HFF-Myc (cell line): Measurements from ENCODE around the gene RBBP6.
"Not testable (repeated sequence)": the region's sequence is repeated elsewhere in the genome, so short reads cannot be mapped to it uniquely, and the experiment has no call there.

Experiments
- DNase-seq: peaks from one replicate; pipeline ENCODE4 v3.0.0-alpha.2; 2011; ENCODE audit warnings: low read depth; ENCODE audit errors: extremely low read depth
- H3K4me3 ChIP-seq: replicated peaks from 2 replicates; pipeline ENCODE4 v1.5.1; 2011; ENCODE audit warnings: low read depth, mild to moderate bottlenecking, control low read depth, low read length
- TF ChIP-seq, protein P1 (sequence below): IDR thresholded peaks from 2 replicates; pipeline ENCODE4 v1.5.1; 2012; ENCODE audit warnings: mild to moderate bottlenecking, low read depth, low read length, control low read depth; ENCODE audit errors: missing control alignments

The RBBP6 gene

DNA sequence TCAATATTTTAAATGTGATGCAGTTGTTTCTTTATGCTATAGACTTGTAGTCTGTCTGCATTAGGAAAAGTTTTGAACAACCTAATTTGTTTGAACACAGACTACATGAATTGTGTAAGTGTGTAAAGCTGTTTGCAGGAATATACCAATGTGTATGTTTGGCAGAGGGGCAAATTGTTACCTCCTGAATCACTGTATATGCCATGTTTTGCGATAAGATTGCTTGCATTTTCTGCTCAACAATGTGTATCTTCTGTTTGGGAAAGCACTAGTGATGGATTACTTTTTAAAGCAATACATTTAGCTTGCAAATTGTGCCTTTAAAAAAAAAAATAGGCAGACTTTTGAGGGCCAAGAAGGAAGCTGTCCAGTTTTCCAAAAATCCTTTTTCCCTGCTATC, 14.6 kb downstream of the RBBP6 start:
- DNase-seq = no peak
- no peak overlapping the region for H3K4me3 ChIP-seq
- TF ChIP-seq, protein P1, sequence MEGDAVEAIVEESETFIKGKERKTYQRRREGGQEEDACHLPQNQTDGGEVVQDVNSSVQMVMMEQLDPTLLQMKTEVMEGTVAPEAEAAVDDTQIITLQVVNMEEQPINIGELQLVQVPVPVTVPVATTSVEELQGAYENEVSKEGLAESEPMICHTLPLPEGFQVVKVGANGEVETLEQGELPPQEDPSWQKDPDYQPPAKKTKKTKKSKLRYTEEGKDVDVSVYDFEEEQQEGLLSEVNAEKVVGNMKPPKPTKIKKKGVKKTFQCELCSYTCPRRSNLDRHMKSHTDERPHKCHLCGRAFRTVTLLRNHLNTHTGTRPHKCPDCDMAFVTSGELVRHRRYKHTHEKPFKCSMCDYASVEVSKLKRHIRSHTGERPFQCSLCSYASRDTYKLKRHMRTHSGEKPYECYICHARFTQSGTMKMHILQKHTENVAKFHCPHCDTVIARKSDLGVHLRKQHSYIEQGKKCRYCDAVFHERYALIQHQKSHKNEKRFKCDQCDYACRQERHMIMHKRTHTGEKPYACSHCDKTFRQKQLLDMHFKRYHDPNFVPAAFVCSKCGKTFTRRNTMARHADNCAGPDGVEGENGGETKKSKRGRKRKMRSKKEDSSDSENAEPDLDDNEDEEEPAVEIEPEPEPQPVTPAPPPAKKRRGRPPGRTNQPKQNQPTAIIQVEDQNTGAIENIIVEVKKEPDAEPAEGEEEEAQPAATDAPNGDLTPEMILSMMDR = no peak

DNA sequence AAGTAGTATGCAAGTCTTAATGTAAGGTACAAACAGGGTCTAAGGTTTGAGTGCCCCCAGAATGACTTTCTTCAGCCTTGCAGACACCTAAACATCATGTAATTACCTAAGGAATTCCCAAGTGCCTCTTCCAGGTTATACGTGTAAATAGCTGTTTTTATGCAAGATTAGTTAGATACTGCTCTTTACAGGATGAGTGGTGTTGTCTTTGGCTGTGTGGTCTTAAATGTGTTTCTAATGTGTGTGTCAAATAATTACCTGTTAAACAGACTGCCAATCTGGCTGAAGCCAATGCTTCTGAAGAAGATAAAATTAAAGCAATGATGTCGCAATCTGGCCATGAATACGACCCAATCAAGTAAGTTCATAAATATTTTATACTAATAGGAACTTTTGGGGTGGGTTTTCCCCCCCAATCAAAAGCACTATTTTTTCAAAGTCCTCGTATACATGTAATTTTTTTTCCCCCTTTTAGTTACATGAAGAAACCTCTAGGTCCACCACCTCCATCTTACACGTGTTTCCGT, 16.0 kb downstream of the RBBP6 start:
- DNase-seq = no peak
- TF ChIP-seq, protein P1 = no peak

DNA sequence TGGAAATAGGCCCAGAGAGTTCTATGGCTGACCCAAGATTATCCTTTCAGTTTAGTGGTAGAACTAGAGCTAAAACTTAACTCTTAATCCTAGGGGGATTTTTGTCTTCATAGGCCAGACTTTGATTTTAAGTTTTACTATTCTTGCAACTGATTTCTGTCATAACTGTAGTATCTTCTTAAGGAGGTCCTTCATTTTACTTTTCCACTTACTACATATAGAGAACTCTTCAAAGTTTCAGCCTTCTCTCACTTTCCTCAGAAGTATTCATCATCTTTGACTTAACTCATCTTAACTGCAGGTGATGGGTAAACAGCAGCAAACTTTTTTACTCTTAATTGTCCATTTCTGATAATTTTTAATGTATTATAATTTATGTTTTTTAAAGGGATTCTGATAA, 23.4 kb downstream of the RBBP6 start:
- DNase-seq = no peak
- H3K4me3 ChIP-seq = no peak overlapping the region
- TF ChIP-seq, protein P1 = no peak

More for the DNA sequence above, 16.0 kb downstream of the RBBP6 start:
- H3K4me3 ChIP-seq = no peak overlapping the region

DNA sequence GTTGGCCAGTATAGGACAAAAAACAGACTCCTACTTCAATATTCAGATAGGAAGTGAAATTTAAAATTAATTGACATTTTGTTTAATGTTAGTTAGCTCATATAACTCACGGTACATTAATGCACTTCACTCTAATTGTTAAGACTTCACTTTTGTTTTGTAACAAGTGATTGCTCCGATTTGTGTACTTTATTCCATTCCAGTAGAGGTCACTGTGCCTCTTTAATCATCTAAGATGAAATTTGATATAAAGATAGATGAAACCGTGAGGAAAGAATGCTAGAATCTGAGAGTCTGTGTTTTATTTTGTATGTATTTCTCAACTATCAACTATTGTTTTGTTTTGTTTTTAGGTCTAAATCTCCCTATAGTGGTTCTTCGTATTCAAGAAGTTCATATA, 29.0 kb downstream of the RBBP6 start:
- no peak overlapping the region for H3K4me3 ChIP-seq
- TF ChIP-seq, protein P1 = no peak
- no peak for DNase-seq

DNA sequence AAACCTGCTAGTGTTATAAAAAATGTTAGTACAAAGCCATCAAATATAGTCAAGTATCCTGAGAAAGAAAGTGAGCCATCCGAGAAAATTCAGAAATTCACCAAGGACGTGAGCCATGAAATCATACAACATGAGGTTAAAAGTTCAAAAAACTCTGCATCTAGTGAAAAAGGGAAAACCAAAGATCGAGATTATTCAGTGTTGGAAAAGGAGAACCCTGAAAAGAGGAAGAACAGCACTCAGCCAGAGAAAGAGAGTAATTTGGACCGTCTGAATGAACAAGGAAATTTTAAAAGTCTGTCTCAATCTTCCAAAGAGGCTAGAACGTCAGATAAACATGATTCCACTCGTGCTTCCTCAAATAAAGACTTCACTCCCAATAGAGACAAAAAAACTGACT, 31.7 kb downstream of the RBBP6 start:
- H3K4me3 ChIP-seq = no peak overlapping the region
- DNase-seq = no peak

DNA sequence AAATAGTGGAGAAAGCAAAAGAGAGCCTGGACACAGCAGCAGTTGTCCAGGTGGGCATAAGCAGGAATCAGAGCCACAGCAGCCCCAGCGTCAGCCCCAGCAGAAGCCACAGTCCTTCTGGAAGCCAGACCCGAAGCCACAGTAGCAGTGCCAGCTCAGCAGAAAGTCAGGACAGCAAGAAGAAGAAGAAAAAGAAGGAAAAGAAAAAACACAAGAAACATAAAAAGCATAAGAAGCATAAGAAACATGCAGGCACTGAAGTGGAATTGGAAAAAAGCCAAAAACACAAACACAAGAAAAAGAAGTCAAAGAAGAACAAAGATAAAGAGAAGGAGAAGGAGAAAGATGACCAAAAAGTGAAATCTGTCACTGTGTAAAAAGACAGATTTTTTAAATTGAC, 32.7 kb downstream of the RBBP6 start:
- no peak for DNase-seq
- no peak overlapping the region for H3K4me3 ChIP-seq
- TF ChIP-seq, protein P1 = no peak

More for the DNA sequence above, 31.7 kb downstream of the RBBP6 start:
- TF ChIP-seq, protein P1 = no peak

DNA sequence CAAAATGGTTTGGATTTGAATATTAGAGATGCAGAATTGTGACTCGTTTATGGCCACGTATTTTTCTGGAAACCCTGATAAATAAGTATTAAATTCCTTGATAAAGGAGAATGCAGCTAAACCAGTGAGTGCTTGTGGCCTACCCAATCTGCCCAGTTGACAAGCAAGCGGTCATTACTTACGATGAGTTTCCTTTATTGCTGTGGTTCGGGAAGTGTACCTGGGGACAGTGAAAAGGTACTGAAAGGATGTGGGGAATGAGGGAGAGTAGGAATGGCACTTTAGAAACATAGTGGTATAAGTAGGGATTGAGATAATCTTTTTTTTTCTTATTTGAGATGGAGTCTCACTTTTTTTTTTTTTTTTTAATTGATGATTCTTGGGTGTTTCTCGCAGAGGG, 33.8 kb downstream of the RBBP6 start:
- no peak overlapping the region for H3K4me3 ChIP-seq
- DNase-seq = no peak
- TF ChIP-seq, protein P1 = no peak

DNA sequence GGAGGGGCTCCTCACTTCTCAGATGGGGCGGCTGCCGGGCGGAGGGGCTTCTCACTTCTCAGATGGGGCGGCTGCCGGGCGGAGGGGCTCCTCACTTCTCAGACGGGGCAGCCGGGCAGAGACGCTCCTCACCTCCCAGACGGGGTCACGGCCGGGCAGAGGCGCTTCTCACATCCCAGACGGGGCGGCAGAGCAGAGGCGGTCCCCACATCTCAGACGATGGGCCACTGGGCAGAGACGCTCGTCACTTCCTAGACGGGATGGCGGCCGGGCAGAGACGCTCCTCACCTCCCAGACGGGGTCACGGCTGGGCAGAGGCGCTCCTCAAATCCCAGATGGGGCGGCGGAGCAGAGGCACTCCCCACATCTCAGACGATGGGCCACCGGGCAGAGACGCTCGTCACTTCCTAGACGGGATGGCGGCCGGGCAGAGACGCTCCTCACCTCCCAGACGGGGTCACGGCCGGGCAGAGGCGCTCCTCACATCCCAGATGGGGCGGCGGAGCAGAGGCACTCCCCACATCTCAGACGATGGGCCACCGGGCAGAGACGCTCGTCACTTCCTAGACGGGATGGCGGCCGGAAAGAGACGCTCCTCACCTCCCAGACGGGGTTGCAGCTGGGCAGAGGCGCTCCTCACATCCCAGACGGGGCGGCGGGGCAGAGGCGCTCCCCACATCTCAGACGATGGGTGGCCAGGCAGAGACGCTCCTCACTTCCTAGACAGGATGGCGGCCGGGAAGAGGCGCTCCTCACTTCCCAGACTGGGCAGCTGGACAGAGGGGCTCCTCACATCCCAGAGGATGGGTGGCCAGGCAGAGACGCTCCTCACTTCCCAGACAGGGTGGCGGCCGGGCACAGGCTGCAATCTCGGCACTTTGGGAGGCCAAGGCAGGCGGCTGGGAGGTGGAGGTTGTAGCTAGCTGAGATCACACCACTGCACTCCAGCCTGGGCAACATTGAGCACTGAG, 35.4 kb downstream of the RBBP6 start:
- not testable (repeated sequence) for H3K4me3 ChIP-seq

DNA sequence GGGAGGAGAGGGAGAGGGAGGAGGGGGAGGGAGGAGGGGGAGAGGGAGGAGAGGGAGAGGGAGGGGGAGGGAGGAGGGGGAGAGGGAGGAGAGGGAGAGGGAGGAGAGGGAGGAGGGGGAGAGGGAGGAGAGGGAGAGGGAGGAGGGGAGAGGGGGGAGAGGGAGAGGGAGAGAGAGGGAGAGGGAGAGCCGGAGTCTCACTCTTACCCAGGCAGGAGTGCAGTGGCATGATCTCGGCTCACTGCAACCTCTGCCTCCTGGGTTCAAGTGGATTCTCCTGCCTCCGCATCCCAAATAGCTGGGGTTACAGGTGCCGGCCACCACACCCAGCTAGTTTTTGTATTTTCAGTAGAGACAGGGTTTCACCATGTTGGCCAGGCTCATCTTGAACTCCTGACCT, 36.4 kb downstream of the RBBP6 start:
- DNase-seq, H3K4me3 ChIP-seq: not testable (repeated sequence)

More for the DNA sequence above, 35.4 kb downstream of the RBBP6 start:
- DNase-seq = not testable (repeated sequence)
